ENCODE measurements around the gene SLC7A14. TPM values are rescaled to one million over a fixed set of nuclear protein-coding genes. Genes with fewer than 3 reads are reported as not detected.

SLC7A14 gene
- total and polyA plus RNA-seq, 2 donors (not counting 3 experiments of a cell fraction or from before 2014, with no cell fraction given), result 0.07 to 0.57 TPM

GRCh38 chr3:170534227-170534626, 51.6 kb downstream of the SLC7A14 start:
- Histone ChIP-seq H3K27ac (ENCODE audit: insufficient read depth, low read depth, low read length) (no peak overlapping the region), H3K79me2 (ENCODE audit: control insufficient read depth, insufficient read depth, low read length) (no peaks in the 10 kb centered on the region), H3K4me2 (ENCODE audit: insufficient read depth, low read length) (no peak overlapping the region), H3K9me3 (replicated peaks; ENCODE audit: control insufficient read depth, insufficient read depth, low read length) (no peaks in the 10 kb centered on the region), H3K9ac (replicated peaks; ENCODE audit: extremely low read depth, insufficient read depth, low read length) (no peak overlapping the region), H3K36me3 (ENCODE audit: control insufficient read depth in 2 of 2, extremely low read depth in 1 of 2, insufficient read depth in 2 of 2, low read length in 2 of 2) (no peaks in the 10 kb centered on the region), H4K20me1 (replicated peaks; ENCODE audit: control insufficient read depth, extremely low read depth, insufficient read depth, low read length) (no peaks in the 10 kb centered on the region), H3K4me1 (ENCODE audit: control insufficient read depth, extremely low read depth, insufficient read depth, low read length) (no peaks in the 10 kb centered on the region), H3K9me1 (replicated peaks; ENCODE audit: control insufficient read depth, extremely low read depth, insufficient read depth, low read length) (no peaks in the 10 kb centered on the region), H2AFZ (ENCODE audit: low read depth, low read length) (no peak overlapping the region), H3K27me3 (ENCODE audit: control insufficient read depth in 2 of 2, insufficient read depth in 2 of 2, low read length in 2 of 2) (no peaks in the 10 kb centered on the region), H3K4me3 (replicated peaks in 1 of 3; ENCODE audit: insufficient read depth in 1 of 3, low read depth in 1 of 3, low read length in 3 of 3) (no peak overlapping the region)
- no peak for FAIRE-seq
- no peak for DNase-seq (ENCODE audit: low read depth, low spot score)
- TF ChIP-seq GATA2 (IDR thresholded peaks at IDR 0.05; ENCODE audit: insufficient read depth, insufficient read length, low read depth, low read length), result no peak
- TF ChIP-seq CTCF (IDR thresholded peaks at IDR 0.05; ENCODE audit: extremely low read depth in 1 of 2, insufficient read depth in 1 of 2, low read depth in 1 of 2, low read length in 2 of 2), result no peak
- TF ChIP-seq EZH2 (IDR thresholded peaks at IDR 0.05; ENCODE audit: borderline replicate concordance, low read depth, low read length, severe bottlenecking), result no peak
- no peak for TF ChIP-seq MAX (IDR thresholded peaks at IDR 0.05; ENCODE audit: insufficient read depth, insufficient read length)
- intact Hi-C loops (cut with micrococcal nuclease) (no loop called here), dilution Hi-C loops (cut with MboI; ENCODE audit: extremely low pct_ligation_motif_present, low sequenced_read_pairs) (no loop called here)
- no TSS peak for BruUV-seq (replicated peaks)
- ChIA-PET POLR2A (no interaction called here), CTCF (no interaction called here)

GRCh38 chr3:170532573-170532972, 53.3 kb downstream of the SLC7A14 start:
- no peak overlapping the region for H3K4me3 ChIP-seq (replicated peaks in 1 of 3; ENCODE audit: insufficient read depth in 1 of 3, low read depth in 1 of 3, low read length in 3 of 3)
- CTCF ChIA-PET, result interaction anchor here (1.2 to 1.9 kb wide), 2 partner anchors 21 to 279 kb away, joined by 4 to 5 read pairs; no protein-coding TSS in a partner anchor
- H3K9me1 ChIP-seq (replicated peaks; ENCODE audit: control insufficient read depth, extremely low read depth, insufficient read depth, low read length), result no peaks in the 10 kb centered on the region
- no peak overlapping the region for H2AFZ ChIP-seq (ENCODE audit: low read depth, low read length)
- H3K9me3 ChIP-seq (replicated peaks; ENCODE audit: control insufficient read depth, insufficient read depth, low read length), result no peaks in the 10 kb centered on the region
- DNase-seq (ENCODE audit: low read depth, low spot score), result no peak
- H3K27me3 ChIP-seq (ENCODE audit: control insufficient read depth in 2 of 2, insufficient read depth in 2 of 2, low read length in 2 of 2), result no peaks in the 10 kb centered on the region
- no TSS peak for BruUV-seq (replicated peaks)
- H4K20me1 ChIP-seq (replicated peaks; ENCODE audit: control insufficient read depth, extremely low read depth, insufficient read depth, low read length), result no peaks in the 10 kb centered on the region
- H3K36me3 ChIP-seq (ENCODE audit: control insufficient read depth in 2 of 2, extremely low read depth in 1 of 2, insufficient read depth in 2 of 2, low read length in 2 of 2), result no peaks in the 10 kb centered on the region
- dilution Hi-C loops (cut with MboI; ENCODE audit: extremely low pct_ligation_motif_present, low sequenced_read_pairs), result no loop called here
- POLR2A ChIA-PET, result no interaction called here
- H3K4me2 ChIP-seq (ENCODE audit: insufficient read depth, low read length), result no peak overlapping the region
- H3K9ac ChIP-seq (replicated peaks; ENCODE audit: extremely low read depth, insufficient read depth, low read length), result no peak overlapping the region
- no peak for FAIRE-seq
- TF ChIP-seq POLR2A (IDR thresholded peaks at IDR 0.05; ENCODE audit: low read depth, low read length) (no peak), MYC (IDR thresholded peaks at IDR 0.05; ENCODE audit: low read depth, low read length) (no peak), EZH2 (IDR thresholded peaks at IDR 0.05; ENCODE audit: borderline replicate concordance, low read depth, low read length, severe bottlenecking) (no peak), POLR2AphosphoS5 (IDR thresholded peaks at IDR 0.05; ENCODE audit: insufficient read depth, low read depth, low read length) (no peak), FOS (IDR thresholded peaks at IDR 0.05; ENCODE audit: borderline replicate concordance, insufficient read depth, low read length) (no peak), JUN (IDR thresholded peaks at IDR 0.05; ENCODE audit: borderline replicate concordance, insufficient read depth, insufficient read length, low read depth) (no peak), CTCF (IDR thresholded peaks at IDR 0.05; ENCODE audit: extremely low read depth in 1 of 2, insufficient read depth in 1 of 2, low read depth in 1 of 2, low read length in 2 of 2) (no peak), MAX (IDR thresholded peaks at IDR 0.05; ENCODE audit: insufficient read depth, insufficient read length) (no peak), GATA2 (IDR thresholded peaks at IDR 0.05; ENCODE audit: insufficient read depth, insufficient read length, low read depth, low read length) (no peak)
- H3K27ac ChIP-seq (ENCODE audit: insufficient read depth, low read depth, low read length), result no peak overlapping the region
- no peaks in the 10 kb centered on the region for H3K79me2 ChIP-seq (ENCODE audit: control insufficient read depth, insufficient read depth, low read length)
- no peaks in the 10 kb centered on the region for H3K4me1 ChIP-seq (ENCODE audit: control insufficient read depth, extremely low read depth, insufficient read depth, low read length)
- intact Hi-C loops (cut with micrococcal nuclease), result no loop called here
